Measurements from ENCODE around the gene DTX3L. TPM values are rescaled to one million over a fixed set of nuclear protein-coding genes. Genes with fewer than 3 reads are reported as not detected.

DTX3L gene
- total and polyA plus RNA-seq, 2 experiments from 2014 or later = 1.8 to 6.8 TPM

- no peaks in the 10 kb centered on the region for H3K9me2 ChIP-seq (ENCODE audit: insufficient read depth)
- H3K4me3 Mint-ChIP-seq = no peak overlapping the region
- peak overlapping the region; percentile 3; the same call in 1 of the 2 replicates for H3K27ac ChIP-seq (ENCODE audit: low read depth)
- H3K36me3 ChIP-seq (ENCODE audit: insufficient read depth) = no peaks in the 10 kb centered on the region
- H3K4me1 ChIP-seq (ENCODE audit: insufficient read depth) = peaks cover 4% of the 10 kb centered on the region; the same call in 1 of the 2 replicates
- DNase-seq (ENCODE audit: low spot score) (peak; percentile 49), ATAC-seq (peak; percentile 60)
- peaks cover 7% of the 10 kb centered on the region for H3K27me3 Mint-ChIP-seq (ENCODE audit: insufficient read depth, low read depth, poor library complexity)
- no peaks in the 10 kb centered on the region for H4K20me1 ChIP-seq (replicated peaks; ENCODE audit: insufficient read depth)
- H3K27ac Mint-ChIP-seq = peak overlapping the region; percentile 28; the same call in 1 of the 2 replicates
- H3K4me2 ChIP-seq = no peak overlapping the region
- no peaks in the 10 kb centered on the region for H3K9me3 Mint-ChIP-seq
- peak overlapping the region; percentile 19; the same call in 1 of the 2 replicates for H2AFZ ChIP-seq
- no peaks in the 10 kb centered on the region for H3K36me3 Mint-ChIP-seq (ENCODE audit: low read depth)
- H3K27me3 ChIP-seq (ENCODE audit: insufficient read depth) = peaks cover 15% of the 10 kb centered on the region
- no peaks in the 10 kb centered on the region for H3F3A ChIP-seq (replicated peaks; ENCODE audit: low read depth)
- no peak for TF ChIP-seq JUNB (IDR thresholded peaks at IDR 0.05; ENCODE audit: unreplicated experiment)
- no peak for TF ChIP-seq ZNF331 (CRISPR knock-in tag; IDR thresholded peaks at IDR 0.05; ENCODE audit: low read depth)
- TF ChIP-seq CREB1 (CRISPR knock-in tag; IDR thresholded peaks at IDR 0.05; ENCODE audit: low read depth) = no peak
- no peak for TF ChIP-seq POLR2AphosphoS5 (IDR thresholded peaks at IDR 0.05; ENCODE audit: low read depth)
- no peak for TF ChIP-seq ZNF462 (CRISPR knock-in tag; IDR thresholded peaks at IDR 0.05)
- TF ChIP-seq, protein P1, sequence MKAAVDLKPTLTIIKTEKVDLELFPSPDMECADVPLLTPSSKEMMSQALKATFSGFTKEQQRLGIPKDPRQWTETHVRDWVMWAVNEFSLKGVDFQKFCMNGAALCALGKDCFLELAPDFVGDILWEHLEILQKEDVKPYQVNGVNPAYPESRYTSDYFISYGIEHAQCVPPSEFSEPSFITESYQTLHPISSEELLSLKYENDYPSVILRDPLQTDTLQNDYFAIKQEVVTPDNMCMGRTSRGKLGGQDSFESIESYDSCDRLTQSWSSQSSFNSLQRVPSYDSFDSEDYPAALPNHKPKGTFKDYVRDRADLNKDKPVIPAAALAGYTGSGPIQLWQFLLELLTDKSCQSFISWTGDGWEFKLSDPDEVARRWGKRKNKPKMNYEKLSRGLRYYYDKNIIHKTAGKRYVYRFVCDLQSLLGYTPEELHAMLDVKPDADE (IDR thresholded peaks at IDR 0.05) = no peak
- TF ChIP-seq NANOG (IDR thresholded peaks at IDR 0.05; ENCODE audit: borderline replicate concordance) = no peak
- TF ChIP-seq STAT1 (IDR thresholded peaks at IDR 0.05; ENCODE audit: unreplicated experiment) = no peak
- peaks cover 21% of the 10 kb centered on the region for H3K4me1 Mint-ChIP-seq
- no peaks in the 10 kb centered on the region for H3K79me2 ChIP-seq (replicated peaks; ENCODE audit: insufficient read depth)
- no peak overlapping the region for H3K4me3 ChIP-seq
Observed at GRCh38 chr3:122572940-122573412, 8.8 kb downstream of the DTX3L start.
